PC-9 (cell line): Measurements from ENCODE around the gene CCDC9. TPM values are rescaled to one million over a fixed set of nuclear protein-coding genes. Genes with fewer than 3 reads are reported as not detected.

ENCODE experiments used
- BruUV-seq: library from RNA; stranded (reverse); fragments of 400-500 nt; replicated peaks from 2 replicates; lab custom pipeline; 2021; lab: Mats Ljungman, UMichigan
- CTCF ChIA-PET: fragments of 300-600 bp; sonication (Branson Sonifier 250); formaldehyde crosslinking; loops from one replicate; lab custom pipeline; 2022; ENCODE audit warnings: antibody characterized with exemption; lab: Charles Lee
- POLR2A ChIA-PET: fragments of 300-600 bp; sonication (Branson Sonifier 250); formaldehyde crosslinking; loops from one replicate; lab custom pipeline; 2022; ENCODE audit warnings: antibody characterized with exemption; ENCODE audit not compliant: unreplicated experiment; lab: Charles Lee
- DNase-seq, 2 experiments: peaks; one replicate each; pipeline versions ENCODE4 v3.0.0 to v3.0.0-alpha.2; 2015 to 2022; ENCODE audit warnings: mixed read lengths in 1 of 2
- H2AFZ ChIP-seq: fragments of 200-600 bp; sonication (generic); 2 replicates; pipeline ENCODE4 v1.8.1; 2017; ENCODE audit warnings: antibody characterized with exemption
- H3F3A ChIP-seq: fragments of 200-600 bp; sonication (generic); 2 replicates; pipeline ENCODE4 v1.8.1; 2017; ENCODE audit warnings: antibody characterized with exemption, mild to moderate bottlenecking, low read depth; ENCODE audit not compliant: insufficient read depth
- H3K27ac ChIP-seq: fragments of 200-600 bp; sonication (generic); 2 replicates; pipeline ENCODE4 v1.6.1; 2016; ENCODE audit warnings: mixed run types
- H3K27me3 ChIP-seq: fragments of 200-600 bp; sonication (generic); 2 replicates; pipeline ENCODE4 v1.6.1; 2016; ENCODE audit warnings: low read depth, mixed run types; ENCODE audit not compliant: insufficient read depth
- H3K36me3 ChIP-seq: fragments of 200-600 bp; sonication (generic); 2 replicates; pipeline ENCODE4 v1.6.1; 2016; ENCODE audit warnings: low read depth, mixed run types
- H3K4me1 ChIP-seq: fragments of 200-600 bp; sonication (generic); replicated peaks from 2 replicates; pipeline ENCODE4 v1.6.1; 2016; ENCODE audit warnings: mixed run types; ENCODE audit not compliant: insufficient read depth
- H3K4me2 ChIP-seq: fragments of 200-600 bp; sonication (generic); 2 replicates; pipeline ENCODE4 v1.6.1; 2017; ENCODE audit warnings: mixed run types
- H3K4me3 ChIP-seq: fragments of 200-600 bp; sonication (generic); 2 replicates; pipeline ENCODE4 v1.6.1; 2016; ENCODE audit warnings: mixed run types
- H3K79me2 ChIP-seq: fragments of 200-600 bp; sonication (generic); 2 replicates; pipeline ENCODE4 v1.6.1; 2017; ENCODE audit warnings: low read depth, mixed run types
- H3K9me2 ChIP-seq: fragments of 200-600 bp; sonication (generic); 2 replicates; pipeline ENCODE4 v1.8.1; 2017; ENCODE audit warnings: mild to moderate bottlenecking; ENCODE audit not compliant: insufficient read depth
- H3K9me3 ChIP-seq: fragments of 200-600 bp; sonication (generic); 2 replicates; pipeline ENCODE4 v1.8.1; 2016; ENCODE audit warnings: low read depth; ENCODE audit not compliant: insufficient read depth
- H4K20me1 ChIP-seq: fragments of 200-600 bp; sonication (generic); 2 replicates; pipeline ENCODE4 v1.8.1; 2017; ENCODE audit not compliant: insufficient read depth
- CTCF ChIP-seq: fragments of 200-600 bp; sonication (generic); conservative IDR thresholded peaks from 2 replicates; pipeline ENCODE4 v1.6.1; 2017; ENCODE audit warnings: mixed run types, antibody characterized with exemption, mild to moderate bottlenecking, moderate library complexity
- EZH2 ChIP-seq: fragments of 200-600 bp; sonication (generic); IDR thresholded peaks from 2 replicates; pipeline ENCODE4 v1.8.0; 2017; ENCODE audit warnings: antibody characterized with exemption, low read depth
- intact Hi-C: fragments of 100-400 bp; cut with micrococcal nuclease; formaldehyde crosslinking; loops from one replicate; pipeline ENCODE4 v1.10.0; 2022; ENCODE audit not compliant: unreplicated experiment
- total RNA-seq: library from RNA; stranded (reverse); gene quantifications from 2 replicates; pipeline ENCODE4 v1.2.3, GENCODE V29; 2021

CCDC9 gene
- total RNA-seq, 1 experiment from 2014 or later, result 37.0 TPM

- no TSS peak for BruUV-seq
- Histone ChIP-seq H3K4me1 (no peaks in the 10 kb centered on the region), H4K20me1 (no peaks in the 10 kb centered on the region), H3K36me3 (peaks cover 18% of the 10 kb centered on the region; the same call in 1 of the 2 replicates), H3K79me2 (no peaks in the 10 kb centered on the region), H3K27ac (no peak overlapping the region), H3K27me3 (no peaks in the 10 kb centered on the region), H2AFZ (no peak overlapping the region), H3K4me3 (no peak overlapping the region), H3F3A (no peaks in the 10 kb centered on the region; the same call in 1 of the 2 replicates), H3K9me2 (no peaks in the 10 kb centered on the region), H3K9me3 (no peaks in the 10 kb centered on the region), H3K4me2 (no peak overlapping the region)
- peak in 1 of 2 experiments; percentile 17 for DNase-seq
- POLR2A ChIA-PET, result interaction anchor here (0.6 kb wide), 2 partner anchors 10 to 21 kb away, joined by 6 to 8 read pairs; no protein-coding TSS in a partner anchor
- CTCF ChIA-PET, result no interaction called here
- TF ChIP-seq CTCF (no peak), EZH2 (no peak)
- intact Hi-C loops, result no loop called here
Observed at GRCh38 chr19:47266401-47266941, 10.1 kb downstream of the CCDC9 start.

GRCh38 chr19:47267350-47267759 lies 11.0 kb downstream of the CCDC9 start:
- intact Hi-C loops, result no loop called here
- no peaks in the 10 kb centered on the region for H3K4me1 ChIP-seq
- peaks cover 16% of the 10 kb centered on the region; the same call in 1 of the 2 replicates for H3K36me3 ChIP-seq
- H3K79me2 ChIP-seq, result no peaks in the 10 kb centered on the region
- no TSS peak for BruUV-seq
- H3K27ac ChIP-seq, result no peak overlapping the region
- no peak for DNase-seq
- H3K4me3 ChIP-seq, result no peak overlapping the region
- H4K20me1 ChIP-seq, result no peaks in the 10 kb centered on the region
- no peak overlapping the region for H2AFZ ChIP-seq
- no peak overlapping the region for H3K4me2 ChIP-seq
- H3K9me2 ChIP-seq, result no peaks in the 10 kb centered on the region
- TF ChIP-seq EZH2 (no peak), CTCF (no peak)
- peaks cover under 1% of the 10 kb centered on the region; the same call in 1 of the 2 replicates for H3F3A ChIP-seq
- POLR2A ChIA-PET, result no interaction called here
- H3K27me3 ChIP-seq, result no peaks in the 10 kb centered on the region
- no peaks in the 10 kb centered on the region for H3K9me3 ChIP-seq
- CTCF ChIA-PET, result no interaction called here

- H3F3A ChIP-seq, result peaks cover 6% of the 10 kb centered on the region; the same call in 1 of the 2 replicates
- 0 out of 2 replicates have a peak, but pooled peaks cover 4% of the 10 kb centered on the region for H3K4me1 ChIP-seq
- no peaks in the 10 kb centered on the region for H3K79me2 ChIP-seq
- no peaks in the 10 kb centered on the region for H3K9me2 ChIP-seq
- H3K36me3 ChIP-seq, result peaks cover 11% of the 10 kb centered on the region; the same call in 1 of the 2 replicates
- TF ChIP-seq CTCF, result no peak
- no peak for TF ChIP-seq EZH2
- BruUV-seq, result no TSS peak
- ChIA-PET CTCF (no interaction called here), POLR2A (no interaction called here)
- no peaks in the 10 kb centered on the region for H3K27me3 ChIP-seq
- no peaks in the 10 kb centered on the region for H4K20me1 ChIP-seq
- intact Hi-C loops, result no loop called here
- peak in 1 of 2 experiments; percentile 27 for DNase-seq
- no peak overlapping the region for H3K4me2 ChIP-seq
- no peak overlapping the region for H3K4me3 ChIP-seq
- no peaks in the 10 kb centered on the region for H3K9me3 ChIP-seq
- H2AFZ ChIP-seq, result no peak overlapping the region
- no peak overlapping the region for H3K27ac ChIP-seq
Observed at GRCh38 chr19:47268028-47268427, 11.7 kb downstream of the CCDC9 start.
